ENCODE measurements around the gene PHF2.

DNA sequence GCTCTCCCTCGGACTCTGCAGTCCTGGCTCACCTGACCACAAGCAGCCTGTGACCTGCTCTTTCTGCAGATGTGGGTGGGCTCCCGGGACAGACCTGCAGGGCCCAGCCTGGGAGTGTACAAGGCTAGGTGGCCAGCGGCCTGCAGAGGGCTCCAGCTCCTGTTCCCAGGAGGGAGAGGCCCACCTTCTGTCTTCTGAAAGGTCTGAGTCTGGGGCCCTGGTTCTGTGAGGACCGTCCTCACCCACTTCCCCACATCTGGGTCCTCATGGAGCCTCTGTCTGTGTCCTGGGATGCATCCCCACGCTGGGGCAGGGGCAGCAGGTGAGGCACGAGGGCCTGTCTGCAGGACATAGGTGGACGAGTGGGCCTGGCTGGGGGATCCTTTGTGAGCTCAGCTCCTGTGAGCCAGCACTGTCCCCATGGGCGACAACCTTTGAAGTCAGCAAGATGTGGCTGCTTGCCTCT is 43.7 kb downstream of the PHF2 start:
- no peak for TF ChIP-seq GATA3 (IDR thresholded peaks at IDR 0.05; ENCODE audit: low read depth, low read length)
- TF ChIP-seq GATA2 (IDR thresholded peaks at IDR 0.05; ENCODE audit: low read depth, low read length): no peak
